Panc1 (cell line): ENCODE data around the gene ARID1A. TPM values are rescaled to one million over a fixed set of nuclear protein-coding genes. Genes with fewer than 3 reads are reported as not detected.

Source experiments
- ATAC-seq: fragments of 200-7000 bp; cut with Tn5 transposase; 2 replicates; pipeline ENCODE4 v1.9.1; 2020; ENCODE audit warnings: mild to moderate bottlenecking, moderate library complexity
- BruUV-seq: library from RNA; stranded (reverse); fragments of 400-500 nt; replicated peaks from 2 replicates; lab custom pipeline; 2021; lab: Mats Ljungman, UMichigan
- CTCF ChIA-PET: fragments of 300-600 bp; sonication (Branson Sonifier 250); formaldehyde crosslinking; loops from one replicate; lab custom pipeline; 2022; ENCODE audit warnings: antibody characterized with exemption; lab: Charles Lee
- POLR2A ChIA-PET: fragments of 300-600 bp; sonication (Branson Sonifier 250); formaldehyde crosslinking; loops from one replicate; lab custom pipeline; 2022; ENCODE audit warnings: antibody characterized with exemption; lab: Charles Lee
- DNase-seq: peaks from one replicate; pipeline ENCODE4 v3.0.0-alpha.2; 2010; ENCODE audit warnings: low read depth, low spot score
- H3K27ac ChIP-seq: 2 replicates; pipeline ENCODE4 v1.5.1; 2011; ENCODE audit warnings: mild to moderate bottlenecking, low read length, inconsistent platforms
- H3K27me3 ChIP-seq: fragments of 200-500 bp; sonication (Bioruptor generic); 2 replicates; pipeline ENCODE4 v1.6.0; 2014; ENCODE audit warnings: low read length, inconsistent platforms; ENCODE audit not compliant: control insufficient read depth, insufficient read depth
- H3K36me3 ChIP-seq: fragments of 200-500 bp; sonication (Bioruptor generic); 2 replicates; pipeline ENCODE4 v1.5.1; 2014; ENCODE audit warnings: inconsistent platforms, mild to moderate bottlenecking, low read length, moderate library complexity; ENCODE audit not compliant: control insufficient read depth, insufficient read depth
- H3K4me1 ChIP-seq: 2 replicates; pipeline ENCODE4 v1.5.1; 2011; ENCODE audit warnings: inconsistent platforms, mild to moderate bottlenecking, low read length, moderate library complexity; ENCODE audit not compliant: control insufficient read depth, insufficient read depth
- H3K4me3 ChIP-seq, 2 experiments: 2 replicates each; pipeline ENCODE4 v1.5.1; 2011 to 2012; ENCODE audit warnings: low read depth in 2 of 2, low read length in 2 of 2, mild to moderate bottlenecking in 2 of 2, inconsistent platforms in 1 of 2, moderate library complexity in 1 of 2
- H3K9me3 ChIP-seq: fragments of 200-500 bp; sonication (Bioruptor generic); 2 replicates; pipeline ENCODE4 v1.5.1; 2014; ENCODE audit warnings: low read depth, mild to moderate bottlenecking, inconsistent platforms, low read length, moderate library complexity; ENCODE audit not compliant: control insufficient read depth, insufficient read depth
- POLR2AphosphoS5 ChIP-seq: IDR thresholded peaks from 2 replicates; pipeline ENCODE4 v1.6.1; 2012; ENCODE audit warnings: mild to moderate bottlenecking, low read depth, low read length, moderate library complexity
- REST ChIP-seq, 2 experiments: IDR thresholded peaks; 2 replicates each; pipeline ENCODE4 v1.6.1; 2011 to 2012; ENCODE audit warnings: low read depth in 2 of 2, control low read depth in 1 of 2, low read length in 1 of 2, mild to moderate bottlenecking in 1 of 2, moderate library complexity in 1 of 2; ENCODE audit not compliant: insufficient read depth in 1 of 2
- SIN3A ChIP-seq: IDR thresholded peaks from 2 replicates; pipeline ENCODE4 v1.6.1; 2012; ENCODE audit warnings: low read depth, mild to moderate bottlenecking, low read length, moderate library complexity, borderline replicate concordance; ENCODE audit not compliant: insufficient read depth
- TCF7L2 ChIP-seq: IDR thresholded peaks from 2 replicates; pipeline ENCODE4 v1.6.1; 2011; ENCODE audit warnings: mild to moderate bottlenecking, low read depth, low read length, inconsistent platforms
- in situ Hi-C: cut with HindIII; loops from 2 replicates; pipeline ENCODE4 v1.10.0; 2016; ENCODE audit warnings: low sequenced_read_pairs, low pct_unique_long_range_greater_than_20kb
- intact Hi-C: fragments of 100-400 bp; cut with micrococcal nuclease; formaldehyde crosslinking; loops from one replicate; pipeline ENCODE4 v1.10.0; 2022; ENCODE audit not compliant: unreplicated experiment
- total RNA-seq: library from RNA; stranded (reverse); gene quantifications from one replicate; pipeline ENCODE4 v1.2.1, GENCODE V29; 2021; ENCODE audit not compliant: unreplicated experiment
- TF ChIP-seq, protein P1 (sequence below): fragments of 450-650 bp; IDR thresholded peaks from 2 replicates; pipeline ENCODE4 v1.5.1; 2017; ENCODE audit warnings: mild to moderate bottlenecking

ARID1A gene
- total RNA-seq, 1 experiment from 2014 or later = 110 TPM

GRCh38 chr1:26788836-26789611 lies 93.2 kb downstream of the ARID1A start:
- ChIA-PET POLR2A (interaction anchor here (0.6 to 1.9 kb wide), 2 partner anchors 27 to 96 kb away, joined by 4 to 8 read pairs; no protein-coding TSS in a partner anchor), CTCF (interaction anchor here (0.6 to 2.1 kb wide), 11 partner anchors 8 to 190 kb away, joined by 3 to 24 read pairs (median 4); no protein-coding TSS in a partner anchor)
- peak overlapping the region; percentile 63 to 71 for H3K4me3 ChIP-seq
- no peaks in the 10 kb centered on the region; the same call in 1 of the 2 replicates for H3K36me3 ChIP-seq
- DNase-seq (no peak), ATAC-seq (peak; percentile 35)
- TF ChIP-seq, protein P1, sequence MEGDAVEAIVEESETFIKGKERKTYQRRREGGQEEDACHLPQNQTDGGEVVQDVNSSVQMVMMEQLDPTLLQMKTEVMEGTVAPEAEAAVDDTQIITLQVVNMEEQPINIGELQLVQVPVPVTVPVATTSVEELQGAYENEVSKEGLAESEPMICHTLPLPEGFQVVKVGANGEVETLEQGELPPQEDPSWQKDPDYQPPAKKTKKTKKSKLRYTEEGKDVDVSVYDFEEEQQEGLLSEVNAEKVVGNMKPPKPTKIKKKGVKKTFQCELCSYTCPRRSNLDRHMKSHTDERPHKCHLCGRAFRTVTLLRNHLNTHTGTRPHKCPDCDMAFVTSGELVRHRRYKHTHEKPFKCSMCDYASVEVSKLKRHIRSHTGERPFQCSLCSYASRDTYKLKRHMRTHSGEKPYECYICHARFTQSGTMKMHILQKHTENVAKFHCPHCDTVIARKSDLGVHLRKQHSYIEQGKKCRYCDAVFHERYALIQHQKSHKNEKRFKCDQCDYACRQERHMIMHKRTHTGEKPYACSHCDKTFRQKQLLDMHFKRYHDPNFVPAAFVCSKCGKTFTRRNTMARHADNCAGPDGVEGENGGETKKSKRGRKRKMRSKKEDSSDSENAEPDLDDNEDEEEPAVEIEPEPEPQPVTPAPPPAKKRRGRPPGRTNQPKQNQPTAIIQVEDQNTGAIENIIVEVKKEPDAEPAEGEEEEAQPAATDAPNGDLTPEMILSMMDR = peak; percentile 96
- TF ChIP-seq POLR2AphosphoS5 (peak; percentile 53; the same call in 1 of the 2 replicates), SIN3A (no peak), REST (IDR thresholded peaks at IDR 0.05; ENCODE audit: insufficient read depth in 1 of 2, low read depth in 2 of 2, low read length in 1 of 2) (no peak)
- peak overlapping the region; percentile 100 for H3K27ac ChIP-seq
- peaks cover 55% of the 10 kb centered on the region for H3K4me1 ChIP-seq
- intact Hi-C loops = loop anchor here (2.0 to 5.0 kb wide), 2 partner anchors 92 to 186 kb away; partner anchors contain the start of gene ARID1A
- TSS peak; percentile 67 for BruUV-seq
- no peaks in the 10 kb centered on the region for H3K27me3 ChIP-seq
- in situ Hi-C loops = loop anchor here (5.0 kb wide), 1 partner anchor 187 kb away; no protein-coding TSS in a partner anchor
- no peaks in the 10 kb centered on the region for H3K9me3 ChIP-seq

- H3K4me3 ChIP-seq = no peak overlapping the region
- no peak for TF ChIP-seq REST (IDR thresholded peaks at IDR 0.05; ENCODE audit: insufficient read depth in 1 of 2, low read depth in 2 of 2, low read length in 1 of 2)
- no peak for TF ChIP-seq TCF7L2
- no peak for TF ChIP-seq POLR2AphosphoS5
- TF ChIP-seq, protein P1 = no peak
- TF ChIP-seq SIN3A = no peak
- DNase-seq (no peak), ATAC-seq (no peak)
- H3K36me3 ChIP-seq = no peaks in the 10 kb centered on the region; the same call in 1 of the 2 replicates
- no peaks in the 10 kb centered on the region for H3K27me3 ChIP-seq
- in situ Hi-C loops (loop anchor here (5.0 kb wide), 1 partner anchor 187 kb away; no protein-coding TSS in a partner anchor), intact Hi-C loops (loop anchor here (2.0 to 5.0 kb wide), 2 partner anchors 92 to 187 kb away; partner anchors contain the start of gene ARID1A)
- H3K27ac ChIP-seq = peak overlapping the region; percentile 100
- CTCF ChIA-PET = interaction anchor here (0.6 to 2.1 kb wide), 4 partner anchors 81 to 190 kb away, joined by 3 to 24 read pairs (median 6); no protein-coding TSS in a partner anchor
- BruUV-seq = no TSS peak
- no peaks in the 10 kb centered on the region for H3K9me3 ChIP-seq
- H3K4me1 ChIP-seq = peaks cover 50% of the 10 kb centered on the region
- POLR2A ChIA-PET = no interaction called here
Observed at GRCh38 chr1:26789612-26789865, 93.7 kb downstream of the ARID1A start.
